A549 (cell line): ENCODE data around the gene PROCA1. TPM values are rescaled to one million over a fixed set of nuclear protein-coding genes. Genes with fewer than 3 reads are reported as not detected.
A peak's percentile ranks its signal among the peaks of the same experiment; 100 is the strongest.

Experiments used
- ATAC-seq, 2 experiments: fragments of 200-7000 bp in 1 of 2; fragments of >200 bp in 1 of 2; cut with Nextera tagmentation in 1 of 2; cut with Tn5 transposase in 1 of 2; 3 replicates each; pipeline versions ENCODE4 v1.8.0 to v1.9.1; 2018 to 2020; ENCODE audit warnings: mild to moderate bottlenecking in 1 of 2, moderate library complexity in 1 of 2
- CTCF ChIA-PET: fragments of 300-600 bp; sonication (Branson Sonifier 250); formaldehyde crosslinking; extraction: SDS; loops from one replicate; lab custom pipeline; 2021; ENCODE audit warnings: antibody characterized with exemption, inconsistent platforms; lab: Yijun Ruan, JAX
- POLR2A ChIA-PET: fragments of 350-600 bp; formaldehyde crosslinking; extraction: SDS; loops from one replicate; lab custom pipeline; 2021; ENCODE audit warnings: antibody characterized with exemption, inconsistent platforms; lab: Yijun Ruan, JAX
- DNase-seq, 2 experiments: peaks; one replicate each; pipeline versions ENCODE4 v3.0.0 to v3.0.0-alpha.2; 2011 to 2016; ENCODE audit warnings: low read depth in 1 of 2, low spot score in 1 of 2
- FAIRE-seq: peaks from 2 replicates; lab custom pipeline; 2011; peaks lifted over from hg19 to GRCh38; lab: Jason Lieb, UNC
- H3K27ac ChIP-seq, 2 experiments: fragments of >200 bp; sonication (Bioruptor Twin); formaldehyde crosslinking; 3 replicates each; pipeline ENCODE4 v1.5.1; 2016 to 2017
- H3K4me1 ChIP-seq: fragments of >200 bp; sonication (Bioruptor Twin); formaldehyde crosslinking; 3 replicates; pipeline ENCODE4 v1.6.1; 2016
- H3K4me2 ChIP-seq: fragments of >200 bp; sonication (Bioruptor Twin); formaldehyde crosslinking; 3 replicates; pipeline ENCODE4 v1.6.1; 2016
- H3K4me3 ChIP-seq: fragments of >200 bp; sonication (Bioruptor Twin); formaldehyde crosslinking; 3 replicates; pipeline ENCODE4 v1.5.1; 2016
- H3K9me3 ChIP-seq: fragments of >200 bp; sonication (Bioruptor Twin); formaldehyde crosslinking; 3 replicates; pipeline ENCODE4 v1.6.1; 2016
- CEBPB ChIP-seq, 2 experiments: fragments of >200 bp in 1 of 2; sonication (Bioruptor Twin) in 1 of 2; formaldehyde crosslinking in 1 of 2; IDR thresholded peaks; 2 replicates each; pipeline ENCODE4 v1.6.1; 2012 to 2016
- CHD2 ChIP-seq: fragments of 150-350 bp; IDR thresholded peaks from 2 replicates; pipeline ENCODE4 v1.6.1; 2014; ENCODE audit warnings: low read length; ENCODE audit not compliant: partially characterized antibody
- EHMT2 ChIP-seq: fragments of 200-600 bp; sonication (generic); IDR thresholded peaks from 2 replicates; pipeline ENCODE4 v1.6.1; 2016; ENCODE audit warnings: antibody characterized with exemption, low read depth, mild to moderate bottlenecking, moderate library complexity
- EP300 ChIP-seq, 2 experiments: fragments of >200 bp; sonication (Bioruptor Twin); formaldehyde crosslinking; IDR thresholded peaks; 2 replicates in 1 of 2; 3 replicates in 1 of 2; pipeline ENCODE4 v1.6.1; 2016 to 2017
- FOXS1 ChIP-seq: fragments of 250-450 bp; sonication (Bioruptor Pico); IDR thresholded peaks from 2 replicates; pipeline ENCODE4 v1.5.0; 2020; ENCODE audit warnings: mild to moderate bottlenecking, moderate library complexity
- GATA3 ChIP-seq: IDR thresholded peaks from 2 replicates; pipeline ENCODE4 v1.6.1; 2012; ENCODE audit warnings: borderline replicate concordance
- HDAC2 ChIP-seq: fragments of 200-600 bp; sonication (generic); IDR thresholded peaks from 2 replicates; pipeline ENCODE4 v1.6.1; 2016
- HEYL ChIP-seq: fragments of 250-450 bp; sonication (Bioruptor Pico); IDR thresholded peaks from 2 replicates; pipeline ENCODE4 v1.8.0; 2021; ENCODE audit warnings: mild to moderate bottlenecking, moderate library complexity
- HOXA7 ChIP-seq: fragments of 250-450 bp; sonication (Bioruptor Pico); IDR thresholded peaks from 2 replicates; pipeline ENCODE4 v1.5.0; 2020; ENCODE audit warnings: mild to moderate bottlenecking, moderate library complexity
- MAFK ChIP-seq: fragments of 450-650 bp; IDR thresholded peaks from 2 replicates; pipeline ENCODE4 v1.6.1; 2014; ENCODE audit not compliant: partially characterized antibody
- NFE2L2 ChIP-seq: fragments of 150-350 bp; conservative IDR thresholded peaks from 2 replicates; pipeline ENCODE4 v1.6.1; 2014; ENCODE audit warnings: low read length
- NPAS2 ChIP-seq: fragments of 250-450 bp; sonication (Bioruptor Pico); IDR thresholded peaks from 2 replicates; pipeline ENCODE4 v1.8.0; 2022; ENCODE audit warnings: mild to moderate bottlenecking, moderate library complexity, borderline replicate concordance
- RARB ChIP-seq: fragments of 250-450 bp; sonication (Bioruptor Pico); IDR thresholded peaks from 2 replicates; pipeline ENCODE4 v1.8.0; 2021; ENCODE audit warnings: mild to moderate bottlenecking, moderate library complexity
- TFCP2L1 ChIP-seq: fragments of 250-450 bp; sonication (Bioruptor Pico); IDR thresholded peaks from 2 replicates; pipeline ENCODE4 v1.5.0; 2021; ENCODE audit warnings: mild to moderate bottlenecking
- TP53 ChIP-seq: fragments of 250-450 bp; sonication (Bioruptor Pico); IDR thresholded peaks from 2 replicates; pipeline ENCODE4 v1.5.0; 2021; ENCODE audit warnings: mild to moderate bottlenecking, moderate library complexity
- ZSCAN20 ChIP-seq: fragments of 250-450 bp; sonication (Bioruptor Pico); IDR thresholded peaks from 2 replicates; pipeline ENCODE4 v1.8.0; 2022; ENCODE audit warnings: mild to moderate bottlenecking, moderate library complexity
- WGBS: methylation state at CpG from one replicate; pipeline ENCODE4 v1.1.6; 2017; ENCODE audit errors: missing lambda C conversion rate; 5-methylcytosine and 5-hydroxymethylcytosine counted together
- polyA plus RNA-seq, 4 experiments: library from polyadenylated mRNA; depleted of rRNA in 3 of 4; stranded (reverse); fragments of >200 nt; fragmentation: RNase III in 1 of 4; extraction: RNeasy Plus Mini Kit Qiagen cat#74134 plus additional on column Dnase treatment in 1 of 4; gene quantifications; 2 replicates in 3 of 4; 3 replicates in 1 of 4; pipeline ENCODE4 v1.2.3, GENCODE V29; 2011 to 2017
- TF ChIP-seq, protein P1 (sequence below): IDR thresholded peaks from 2 replicates; pipeline ENCODE4 v1.6.1; 2012
- TF ChIP-seq, protein P2 (sequence below): fragments of 250-450 bp; sonication (Bioruptor Pico); IDR thresholded peaks from 2 replicates; pipeline ENCODE4 v1.5.0; 2021; ENCODE audit warnings: mild to moderate bottlenecking, moderate library complexity, borderline replicate concordance
- TF ChIP-seq, protein P3 (sequence below): fragments of >200 bp; sonication (Bioruptor Twin); formaldehyde crosslinking; IDR thresholded peaks from 3 replicates; pipeline ENCODE4 v1.6.1; 2016
- TF ChIP-seq, protein P4 (sequence below): IDR thresholded peaks from 2 replicates; pipeline ENCODE4 v1.6.1; 2012

The PROCA1 gene
- polyA plus RNA-seq, 2 of the 4 experiments (the other 2 are of a cell fraction): 4.0 to 4.9 TPM

DNA sequence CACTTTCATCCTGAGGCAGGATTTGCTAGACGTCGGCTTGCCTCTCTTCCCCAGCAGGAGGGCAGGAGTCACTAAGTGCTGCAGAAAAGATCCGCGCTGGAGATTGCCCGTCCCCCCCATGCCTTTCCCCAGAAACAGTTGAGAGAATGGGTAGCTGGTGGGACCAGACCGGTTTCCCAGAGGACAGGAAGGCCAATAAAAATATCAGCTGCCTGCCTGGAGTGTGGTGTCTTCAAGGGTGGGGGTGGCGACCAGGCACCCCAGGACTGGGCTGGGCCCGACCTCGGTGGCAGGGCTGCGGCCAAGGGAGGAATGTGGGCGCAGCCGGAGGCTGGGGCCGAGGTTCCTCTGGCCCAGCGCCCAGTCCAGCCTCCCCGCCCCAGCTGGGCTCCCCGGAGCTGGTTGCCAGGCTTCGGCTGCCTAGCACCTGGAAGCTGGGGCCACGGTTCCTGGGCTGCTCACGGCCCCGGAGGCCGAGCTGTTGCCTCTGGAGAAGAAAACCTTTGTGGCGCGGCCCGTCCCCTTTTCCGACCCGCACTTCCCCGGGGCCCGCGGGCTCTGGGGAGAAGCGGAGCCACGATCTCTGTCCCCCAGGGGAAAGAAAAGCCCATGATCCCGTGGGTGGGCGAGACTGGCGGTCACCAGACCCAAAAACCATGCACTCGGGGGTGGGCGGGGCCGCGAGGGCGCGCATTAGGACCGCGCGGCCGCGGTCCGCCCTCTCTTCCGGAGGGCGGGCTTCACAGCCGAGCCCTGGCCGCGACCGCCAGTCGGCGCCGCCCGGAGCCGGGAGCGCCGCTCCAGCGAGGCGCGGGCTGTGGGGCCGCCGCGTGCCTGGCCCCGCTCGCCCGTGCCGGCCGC, 31.8 kb upstream of the PROCA1 start, which contains the start of gene TRAF4 (continued):
- TF ChIP-seq EP300 (IDR thresholded peaks at IDR 0.05) (peak in 1 of 2 experiments; percentile 32; a peak in 1 of 5 replicates), MAFK (no peak), FOXS1 (no peak)

DNA sequence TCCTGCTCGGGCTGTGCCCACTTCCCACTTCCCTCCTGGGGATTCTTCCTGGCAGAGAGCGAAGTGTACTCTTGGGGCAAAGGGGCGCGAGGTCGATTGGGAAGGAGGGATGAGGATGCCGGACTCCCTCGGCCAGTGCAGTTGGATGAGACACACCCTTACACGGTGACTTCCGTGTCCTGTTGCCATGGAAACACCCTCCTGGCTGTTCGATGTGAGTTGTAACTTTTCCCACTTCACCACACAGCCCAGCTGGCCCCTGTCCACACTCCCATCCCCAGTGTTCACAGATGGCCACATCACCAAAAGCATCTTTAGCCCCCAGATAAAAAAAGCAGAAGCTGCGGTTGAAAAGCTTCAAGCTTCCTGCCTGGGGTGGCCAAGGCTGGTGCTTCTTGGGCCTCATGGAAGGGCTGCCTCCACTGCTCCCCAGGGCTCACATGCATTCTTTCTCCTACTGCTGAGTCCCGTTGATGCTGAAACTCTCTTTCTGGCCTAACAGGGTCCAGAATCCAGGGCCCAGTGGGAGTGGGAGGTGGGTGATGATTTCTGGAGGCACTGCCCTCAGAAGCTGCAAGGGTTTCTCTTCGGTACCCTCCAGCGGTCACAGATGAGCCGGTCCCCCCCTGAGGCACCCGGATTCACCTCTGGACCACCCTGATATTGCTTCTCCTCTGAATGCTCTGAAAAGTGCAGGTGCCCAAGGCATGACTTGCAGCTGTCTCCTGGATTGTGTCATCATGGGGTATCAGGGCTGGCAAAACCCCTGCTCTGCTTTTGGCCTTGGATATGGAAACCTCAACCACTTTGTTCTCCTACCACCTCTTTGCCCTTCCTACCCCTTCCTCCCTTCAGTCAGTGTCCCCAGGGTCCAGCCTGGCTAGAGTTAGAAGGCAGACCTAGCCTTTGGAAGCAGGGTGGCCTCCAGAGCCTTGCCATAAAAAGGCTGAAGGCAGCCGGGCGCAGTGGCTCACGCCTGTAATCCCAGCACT, 30.0 kb upstream of the PROCA1 start:
- ATAC-seq: no peak

DNA sequence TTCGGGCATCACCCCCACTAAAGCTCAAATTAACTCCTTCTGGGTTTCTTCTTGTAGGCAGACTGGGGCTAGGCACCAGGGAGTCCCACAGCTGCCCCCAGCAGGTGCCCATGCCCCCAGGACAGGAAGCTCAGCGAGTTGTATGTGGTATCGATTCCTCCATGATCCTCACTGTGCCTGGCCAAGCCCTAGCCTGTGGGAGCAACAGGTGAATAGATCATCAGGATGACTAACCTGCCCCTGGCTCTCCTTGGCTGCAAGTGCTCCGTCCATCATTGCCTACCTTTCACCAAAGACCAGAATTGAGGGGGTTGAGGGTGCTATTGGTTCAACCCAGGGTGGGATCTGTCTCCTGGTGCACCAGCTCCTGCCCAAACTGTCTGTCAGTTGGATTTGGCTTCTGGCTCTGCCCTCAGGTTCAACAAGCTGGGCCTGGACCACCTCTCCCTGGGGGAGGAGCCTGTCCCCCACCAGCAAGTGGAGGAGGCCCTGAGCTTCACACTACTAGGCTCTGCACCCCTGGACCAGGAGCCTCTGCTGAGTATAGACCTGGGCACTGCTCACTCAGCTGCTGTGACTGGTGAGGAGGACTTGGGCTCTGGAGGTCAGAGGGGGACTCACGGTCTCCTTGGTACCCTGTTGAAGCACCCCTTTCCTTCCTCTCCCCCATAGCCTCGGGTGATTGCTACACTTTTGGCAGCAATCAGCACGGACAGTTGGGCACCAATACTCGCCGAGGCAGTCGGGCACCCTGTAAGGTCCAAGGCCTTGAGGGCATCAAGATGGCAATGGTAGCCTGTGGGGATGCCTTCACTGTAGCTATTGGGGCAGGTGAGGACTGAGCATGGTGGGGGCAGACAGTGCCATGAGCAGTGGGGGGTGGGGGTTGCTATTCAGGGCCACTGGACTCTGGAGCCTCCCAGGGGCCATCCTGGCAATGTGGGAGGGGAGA, 29.0 kb upstream of the PROCA1 start:
- WGBS: 88% methylated on average over 10 of the region's 10 CpGs
- no peak overlapping the region for H3K4me2 ChIP-seq
- H3K4me1 ChIP-seq: peaks cover 16% of the 10 kb centered on the region
- no peak for DNase-seq
- POLR2A ChIA-PET: interaction anchor here (1.4 to 1.5 kb wide), 2 partner anchors 12 to 13 kb away, joined by 3 to 4 read pairs; partner anchors contain the start of gene NEK8
- no peak overlapping the region for H3K4me3 ChIP-seq
- H3K27ac ChIP-seq: peak overlapping the region in 1 of 2 experiments; percentile 4; a peak in 1 of 6 replicates
- H3K9me3 ChIP-seq: peaks cover 9% of the 10 kb centered on the region
- CTCF ChIA-PET: interaction anchor here (0.6 to 22.6 kb wide), 10 partner anchors 9 to 355 kb away, joined by 3 to 977 read pairs (median 4); partner anchors contain the start of genes DHRS13, NEK8, RPL23A and TLCD1
- TF ChIP-seq TP53 (CRISPR knock-in tag) (no peak), RARB (CRISPR knock-in tag) (no peak), NFE2L2 (no peak)
- TF ChIP-seq, protein P1, sequence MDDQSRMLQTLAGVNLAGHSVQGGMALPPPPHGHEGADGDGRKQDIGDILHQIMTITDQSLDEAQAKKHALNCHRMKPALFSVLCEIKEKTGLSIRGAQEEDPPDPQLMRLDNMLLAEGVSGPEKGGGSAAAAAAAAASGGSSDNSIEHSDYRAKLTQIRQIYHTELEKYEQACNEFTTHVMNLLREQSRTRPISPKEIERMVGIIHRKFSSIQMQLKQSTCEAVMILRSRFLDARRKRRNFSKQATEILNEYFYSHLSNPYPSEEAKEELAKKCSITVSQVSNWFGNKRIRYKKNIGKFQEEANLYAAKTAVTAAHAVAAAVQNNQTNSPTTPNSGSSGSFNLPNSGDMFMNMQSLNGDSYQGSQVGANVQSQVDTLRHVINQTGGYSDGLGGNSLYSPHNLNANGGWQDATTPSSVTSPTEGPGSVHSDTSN: no peak
- TF ChIP-seq, protein P2, sequence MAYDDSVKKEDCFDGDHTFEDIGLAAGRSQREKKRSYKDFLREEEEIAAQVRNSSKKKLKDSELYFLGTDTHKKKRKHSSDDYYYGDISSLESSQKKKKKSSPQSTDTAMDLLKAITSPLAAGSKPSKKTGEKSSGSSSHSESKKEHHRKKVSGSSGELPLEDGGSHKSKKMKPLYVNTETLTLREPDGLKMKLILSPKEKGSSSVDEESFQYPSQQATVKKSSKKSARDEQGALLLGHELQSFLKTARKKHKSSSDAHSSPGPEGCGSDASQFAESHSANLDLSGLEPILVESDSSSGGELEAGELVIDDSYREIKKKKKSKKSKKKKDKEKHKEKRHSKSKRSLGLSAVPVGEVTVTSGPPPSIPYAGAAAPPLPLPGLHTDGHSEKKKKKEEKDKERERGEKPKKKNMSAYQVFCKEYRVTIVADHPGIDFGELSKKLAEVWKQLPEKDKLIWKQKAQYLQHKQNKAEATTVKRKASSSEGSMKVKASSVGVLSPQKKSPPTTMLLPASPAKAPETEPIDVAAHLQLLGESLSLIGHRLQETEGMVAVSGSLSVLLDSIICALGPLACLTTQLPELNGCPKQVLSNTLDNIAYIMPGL (CRISPR knock-in tag): no peak
- TF ChIP-seq, protein P3, sequence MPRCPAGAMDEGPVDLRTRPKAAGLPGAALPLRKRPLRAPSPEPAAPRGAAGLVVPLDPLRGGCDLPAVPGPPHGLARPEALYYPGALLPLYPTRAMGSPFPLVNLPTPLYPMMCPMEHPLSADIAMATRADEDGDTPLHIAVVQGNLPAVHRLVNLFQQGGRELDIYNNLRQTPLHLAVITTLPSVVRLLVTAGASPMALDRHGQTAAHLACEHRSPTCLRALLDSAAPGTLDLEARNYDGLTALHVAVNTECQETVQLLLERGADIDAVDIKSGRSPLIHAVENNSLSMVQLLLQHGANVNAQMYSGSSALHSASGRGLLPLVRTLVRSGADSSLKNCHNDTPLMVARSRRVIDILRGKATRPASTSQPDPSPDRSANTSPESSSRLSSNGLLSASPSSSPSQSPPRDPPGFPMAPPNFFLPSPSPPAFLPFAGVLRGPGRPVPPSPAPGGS: no peak
- FAIRE-seq: no peak
- no peak for ATAC-seq

More for the DNA sequence above, 30.0 kb upstream of the PROCA1 start:
- ChIA-PET POLR2A (interaction anchor here (1.5 to 12.2 kb wide), 2 partner anchors 14 to 15 kb away, joined by 3 to 369 read pairs; partner anchors contain the start of genes NEK8 and TLCD1), CTCF (interaction anchor here (0.5 to 22.6 kb wide), 11 partner anchors 8 to 1132 kb away, joined by 3 to 977 read pairs (median 3); partner anchors contain the start of genes DHRS13, NEK8, RPL23A and TLCD1)
- Histone ChIP-seq H3K4me1 (peaks cover 26% of the 10 kb centered on the region), H3K27ac (peak overlapping the region; percentile 98 to 99; a peak in 5 of 6 replicates), H3K4me3 (no peak overlapping the region), H3K9me3 (peaks cover 9% of the 10 kb centered on the region), H3K4me2 (no peak overlapping the region; the same call in 2 of the 3 replicates)
- TF ChIP-seq HDAC2: no peak
- TF ChIP-seq, protein P2 (CRISPR knock-in tag): no peak
- no peak for TF ChIP-seq HEYL (CRISPR knock-in tag)
- TF ChIP-seq, protein P4, sequence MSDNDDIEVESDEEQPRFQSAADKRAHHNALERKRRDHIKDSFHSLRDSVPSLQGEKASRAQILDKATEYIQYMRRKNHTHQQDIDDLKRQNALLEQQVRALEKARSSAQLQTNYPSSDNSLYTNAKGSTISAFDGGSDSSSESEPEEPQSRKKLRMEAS: no peak
- no peak for TF ChIP-seq RARB (CRISPR knock-in tag)
- TF ChIP-seq GATA3: no peak
- no peak for TF ChIP-seq EP300 (IDR thresholded peaks at IDR 0.05)
- TF ChIP-seq CEBPB (IDR thresholded peaks at IDR 0.05): no peak
- TF ChIP-seq CHD2: no peak
- no peak for TF ChIP-seq NPAS2 (CRISPR knock-in tag)
- no peak for TF ChIP-seq TFCP2L1
- TF ChIP-seq FOXS1: no peak
- TF ChIP-seq HOXA7 (CRISPR knock-in tag): no peak
- TF ChIP-seq EHMT2: no peak
- TF ChIP-seq NFE2L2: no peak
- TF ChIP-seq ZSCAN20 (CRISPR knock-in tag): no peak
- WGBS: 95% methylated on average over 19 of the region's 19 CpGs
- FAIRE-seq (no peak), DNase-seq (no peak)
